ENCODE data around the gene POLD1. TPM values are rescaled to one million over a fixed set of nuclear protein-coding genes. Genes with fewer than 3 reads are reported as not detected.
"Not testable (repeated sequence)": the region's sequence is repeated elsewhere in the genome, so short reads cannot be mapped to it uniquely, and the experiment has no call there.

POLD1 gene
- total RNA-seq, 2 donors from 2014 or later: 146 to 202 TPM

DNA sequence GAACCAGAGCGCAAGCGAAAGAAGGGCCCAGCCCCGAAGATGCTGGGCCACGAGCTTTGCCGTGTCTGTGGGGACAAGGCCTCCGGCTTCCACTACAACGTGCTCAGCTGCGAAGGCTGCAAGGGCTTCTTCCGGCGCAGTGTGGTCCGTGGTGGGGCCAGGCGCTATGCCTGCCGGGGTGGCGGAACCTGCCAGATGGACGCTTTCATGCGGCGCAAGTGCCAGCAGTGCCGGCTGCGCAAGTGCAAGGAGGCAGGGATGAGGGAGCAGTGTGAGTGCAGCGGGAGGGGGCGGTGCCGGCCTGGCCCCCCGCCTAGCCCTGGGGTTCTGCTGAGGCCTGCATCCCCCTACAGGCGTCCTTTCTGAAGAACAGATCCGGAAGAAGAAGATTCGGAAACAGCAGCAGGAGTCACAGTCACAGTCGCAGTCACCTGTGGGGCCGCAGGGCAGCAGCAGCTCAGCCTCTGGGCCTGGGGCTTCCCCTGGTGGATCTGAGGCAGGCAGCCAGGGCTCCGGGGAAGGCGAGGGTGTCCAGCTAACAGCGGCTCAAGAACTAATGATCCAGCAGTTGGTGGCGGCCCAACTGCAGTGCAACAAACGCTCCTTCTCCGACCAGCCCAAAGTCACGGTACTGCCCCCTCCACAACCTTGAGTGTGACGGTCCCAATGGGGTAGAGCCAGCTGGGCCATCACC, 5.8 kb upstream of the POLD1 start:
- H3K27me3 Mint-ChIP-seq: no peaks in the 10 kb centered on the region
- peaks cover 62% of the 10 kb centered on the region for H3K36me3 Mint-ChIP-seq (ENCODE audit: low read depth)
- ATAC-seq (replicated peaks): no peak
- no peaks in the 10 kb centered on the region for H3K9me3 Mint-ChIP-seq
- H3K27ac Mint-ChIP-seq: peak overlapping the region; percentile 8
- peak overlapping the region; percentile 92 for H3K4me3 Mint-ChIP-seq
- peaks cover 14% of the 10 kb centered on the region for H3K4me1 Mint-ChIP-seq

DNA sequence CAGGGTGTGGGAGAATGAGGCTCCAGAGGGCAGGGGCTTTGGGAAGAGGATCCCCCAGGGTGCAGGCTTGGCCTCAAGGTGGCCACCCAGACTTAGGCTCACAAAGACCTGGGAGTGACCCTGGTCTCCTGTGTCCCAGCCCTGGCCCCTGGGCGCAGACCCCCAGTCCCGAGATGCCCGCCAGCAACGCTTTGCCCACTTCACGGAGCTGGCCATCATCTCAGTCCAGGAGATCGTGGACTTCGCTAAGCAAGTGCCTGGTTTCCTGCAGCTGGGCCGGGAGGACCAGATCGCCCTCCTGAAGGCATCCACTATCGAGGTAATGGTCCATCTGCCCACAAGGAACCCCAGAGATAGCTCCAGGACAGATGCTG, 5.3 kb upstream of the POLD1 start:
- peaks cover 68% of the 10 kb centered on the region for H3K36me3 Mint-ChIP-seq (ENCODE audit: low read depth)
- no peaks in the 10 kb centered on the region for H3K27me3 Mint-ChIP-seq

DNA sequence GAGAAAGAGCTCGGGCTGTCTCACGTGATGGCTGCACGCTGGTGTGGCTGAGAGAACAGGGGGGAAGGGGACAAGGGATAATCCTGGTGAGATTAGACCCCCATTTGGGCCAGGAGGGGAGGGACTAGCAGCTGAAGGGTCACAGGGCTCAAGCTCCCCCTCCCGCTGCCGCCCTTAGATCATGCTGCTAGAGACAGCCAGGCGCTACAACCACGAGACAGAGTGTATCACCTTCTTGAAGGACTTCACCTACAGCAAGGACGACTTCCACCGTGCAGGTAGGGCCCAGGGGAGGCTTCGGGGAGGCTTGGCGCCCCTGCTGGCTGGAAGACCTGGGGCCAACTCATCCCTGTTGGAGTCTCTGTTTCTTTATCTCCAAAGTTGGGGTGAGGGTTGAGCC, 4.5 kb upstream of the POLD1 start:
- no peaks in the 10 kb centered on the region for H3K27me3 Mint-ChIP-seq
- peaks cover 15% of the 10 kb centered on the region for H3K4me1 Mint-ChIP-seq
- no peak for ATAC-seq (replicated peaks)
- no peaks in the 10 kb centered on the region for H3K9me3 Mint-ChIP-seq
- H3K36me3 Mint-ChIP-seq (ENCODE audit: low read depth): peaks cover 75% of the 10 kb centered on the region
- no peak overlapping the region for H3K4me3 Mint-ChIP-seq
- no peak overlapping the region for H3K27ac Mint-ChIP-seq

More for the DNA sequence above, 5.3 kb upstream of the POLD1 start:
- no peak for ATAC-seq (replicated peaks)
- H3K4me3 Mint-ChIP-seq: no peak overlapping the region
- no peaks in the 10 kb centered on the region for H3K9me3 Mint-ChIP-seq
- H3K4me1 Mint-ChIP-seq: peaks cover 19% of the 10 kb centered on the region
- H3K27ac Mint-ChIP-seq: no peak overlapping the region

DNA sequence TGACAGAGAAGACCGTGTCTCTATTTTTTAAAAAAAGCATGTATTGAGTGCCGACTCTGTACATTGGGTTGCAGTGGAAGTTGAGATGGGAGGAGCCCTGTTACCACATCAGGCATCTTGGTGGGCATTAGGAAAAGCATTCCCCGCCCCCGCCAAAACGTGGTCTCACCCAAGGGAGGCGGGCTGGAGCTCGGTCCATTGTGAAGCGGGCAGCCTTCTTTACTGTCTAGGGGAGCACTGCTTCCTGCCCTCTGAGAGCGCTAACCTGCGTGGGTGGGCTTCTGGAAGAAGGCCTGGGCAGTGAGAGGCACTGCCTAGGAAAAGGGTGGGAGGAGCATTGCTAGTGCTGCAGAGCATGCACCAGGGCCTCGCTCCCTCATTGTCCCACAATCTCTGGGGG, 4.0 kb upstream of the POLD1 start:
- no peak for ATAC-seq (replicated peaks)
- peaks cover 19% of the 10 kb centered on the region for H3K4me1 Mint-ChIP-seq
- H3K27ac Mint-ChIP-seq: no peak overlapping the region
- no peaks in the 10 kb centered on the region for H3K9me3 Mint-ChIP-seq
- H3K27me3 Mint-ChIP-seq: no peaks in the 10 kb centered on the region
- H3K4me3 Mint-ChIP-seq: no peak overlapping the region
- H3K36me3 Mint-ChIP-seq (ENCODE audit: low read depth): peaks cover 80% of the 10 kb centered on the region

DNA sequence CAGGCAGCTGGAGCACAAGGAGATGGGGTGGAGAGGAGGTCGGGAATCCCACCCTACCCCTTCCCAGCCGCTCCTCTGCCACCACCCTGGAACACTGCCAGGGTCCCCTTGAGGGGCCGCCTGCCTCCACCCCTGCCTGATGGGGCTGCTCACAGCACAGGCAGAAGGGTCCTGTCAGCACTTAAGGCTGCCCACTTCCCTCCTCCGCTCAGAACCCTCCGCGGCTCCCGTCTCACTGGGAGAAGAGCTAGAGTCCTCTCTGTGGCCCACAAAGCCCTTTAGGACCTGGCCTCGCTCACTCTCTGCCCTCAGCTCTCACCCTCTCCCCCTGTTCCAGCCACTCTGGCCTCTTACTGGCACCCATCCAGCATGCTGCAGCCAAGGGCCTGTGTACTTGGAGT, 3.4 kb upstream of the POLD1 start:
- no peak overlapping the region for H3K4me3 Mint-ChIP-seq
- no peak overlapping the region for H3K27ac Mint-ChIP-seq
- no peak for ATAC-seq (replicated peaks)
- H3K9me3 Mint-ChIP-seq: no peaks in the 10 kb centered on the region
- H3K27me3 Mint-ChIP-seq: no peaks in the 10 kb centered on the region
- H3K4me1 Mint-ChIP-seq: peaks cover 22% of the 10 kb centered on the region
- peaks cover 87% of the 10 kb centered on the region for H3K36me3 Mint-ChIP-seq (ENCODE audit: low read depth)

DNA sequence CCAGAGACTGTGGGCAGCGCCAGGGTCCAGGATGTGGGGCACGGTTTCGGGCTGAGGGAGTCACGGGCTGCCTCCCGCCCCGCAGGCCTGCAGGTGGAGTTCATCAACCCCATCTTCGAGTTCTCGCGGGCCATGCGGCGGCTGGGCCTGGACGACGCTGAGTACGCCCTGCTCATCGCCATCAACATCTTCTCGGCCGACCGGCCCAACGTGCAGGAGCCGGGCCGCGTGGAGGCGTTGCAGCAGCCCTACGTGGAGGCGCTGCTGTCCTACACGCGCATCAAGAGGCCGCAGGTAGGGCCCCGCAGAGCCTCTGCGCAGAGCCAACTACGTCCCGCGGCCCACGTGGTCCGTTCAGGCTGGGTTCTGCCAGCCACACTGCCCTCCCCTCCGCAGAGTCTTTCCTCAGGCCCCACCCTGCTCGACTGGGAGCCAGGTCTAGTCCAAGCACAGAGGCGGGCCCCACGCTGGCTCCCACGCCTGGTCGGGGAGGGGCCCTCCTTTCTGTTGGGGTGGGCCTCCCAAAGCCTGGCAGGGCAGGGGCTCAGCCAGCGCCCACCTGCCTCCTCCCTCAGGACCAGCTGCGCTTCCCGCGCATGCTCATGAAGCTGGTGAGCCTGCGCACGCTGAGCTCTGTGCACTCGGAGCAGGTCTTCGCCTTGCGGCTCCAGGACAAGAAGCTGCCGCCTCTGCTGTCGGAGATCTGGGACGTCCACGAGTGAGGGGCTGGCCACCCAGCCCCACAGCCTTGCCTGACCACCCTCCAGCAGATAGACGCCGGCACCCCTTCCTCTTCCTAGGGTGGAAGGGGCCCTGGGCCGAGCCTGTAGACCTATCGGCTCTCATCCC, 2.0 kb upstream of the POLD1 start:
- Mint-ChIP-seq H3K36me3 (ENCODE audit: low read depth) (peaks cover 88% of the 10 kb centered on the region), H3K27ac (no peak overlapping the region), H3K4me3 (no peak overlapping the region), H3K27me3 (no peaks in the 10 kb centered on the region), H3K9me3 (no peaks in the 10 kb centered on the region), H3K4me1 (peaks cover 20% of the 10 kb centered on the region)
- ATAC-seq (replicated peaks): no peak

DNA sequence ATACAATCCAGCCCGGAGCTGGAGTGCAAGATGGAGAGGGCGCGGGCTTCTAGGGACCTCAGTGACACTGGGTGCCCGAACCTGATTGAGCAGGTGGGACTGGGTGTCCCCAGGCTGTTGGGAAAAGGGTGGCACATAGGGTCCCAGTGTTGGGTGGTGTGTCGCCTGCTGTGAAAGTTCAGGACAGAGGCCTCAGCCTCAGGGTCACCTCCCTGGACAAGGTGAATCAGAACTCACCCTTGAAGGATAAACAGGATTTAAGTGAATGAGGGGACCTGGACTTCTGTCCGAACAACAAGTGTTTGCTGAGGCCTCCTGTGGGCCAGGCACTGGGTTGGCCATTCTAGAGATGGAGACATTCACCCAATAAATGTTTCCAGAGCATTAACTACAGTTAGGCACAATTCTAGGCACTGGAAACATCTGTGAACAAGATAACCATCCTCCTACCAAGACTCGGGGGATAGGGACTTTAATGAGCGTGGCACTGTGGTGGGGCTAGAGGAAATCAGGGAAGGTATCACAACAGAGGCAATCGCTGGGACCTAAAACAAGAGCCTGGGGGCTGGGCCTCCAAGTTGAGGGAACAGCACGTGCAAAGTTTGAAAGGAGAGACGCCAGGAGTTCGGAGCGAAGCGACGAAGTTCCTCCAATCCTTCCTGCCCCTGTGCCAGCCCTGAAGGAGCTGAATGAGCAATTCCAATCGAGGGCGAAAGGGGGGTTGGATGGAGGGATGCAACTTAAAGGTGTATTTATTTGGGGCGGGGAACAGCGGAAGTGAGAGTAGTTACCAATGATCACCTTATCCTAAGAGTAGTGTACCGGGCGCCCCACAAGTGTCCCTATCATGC, 921 bp upstream of the POLD1 start:
- H3K4me1 Mint-ChIP-seq: peaks cover 26% of the 10 kb centered on the region
- peaks cover 88% of the 10 kb centered on the region for H3K36me3 Mint-ChIP-seq (ENCODE audit: low read depth)

DNA sequence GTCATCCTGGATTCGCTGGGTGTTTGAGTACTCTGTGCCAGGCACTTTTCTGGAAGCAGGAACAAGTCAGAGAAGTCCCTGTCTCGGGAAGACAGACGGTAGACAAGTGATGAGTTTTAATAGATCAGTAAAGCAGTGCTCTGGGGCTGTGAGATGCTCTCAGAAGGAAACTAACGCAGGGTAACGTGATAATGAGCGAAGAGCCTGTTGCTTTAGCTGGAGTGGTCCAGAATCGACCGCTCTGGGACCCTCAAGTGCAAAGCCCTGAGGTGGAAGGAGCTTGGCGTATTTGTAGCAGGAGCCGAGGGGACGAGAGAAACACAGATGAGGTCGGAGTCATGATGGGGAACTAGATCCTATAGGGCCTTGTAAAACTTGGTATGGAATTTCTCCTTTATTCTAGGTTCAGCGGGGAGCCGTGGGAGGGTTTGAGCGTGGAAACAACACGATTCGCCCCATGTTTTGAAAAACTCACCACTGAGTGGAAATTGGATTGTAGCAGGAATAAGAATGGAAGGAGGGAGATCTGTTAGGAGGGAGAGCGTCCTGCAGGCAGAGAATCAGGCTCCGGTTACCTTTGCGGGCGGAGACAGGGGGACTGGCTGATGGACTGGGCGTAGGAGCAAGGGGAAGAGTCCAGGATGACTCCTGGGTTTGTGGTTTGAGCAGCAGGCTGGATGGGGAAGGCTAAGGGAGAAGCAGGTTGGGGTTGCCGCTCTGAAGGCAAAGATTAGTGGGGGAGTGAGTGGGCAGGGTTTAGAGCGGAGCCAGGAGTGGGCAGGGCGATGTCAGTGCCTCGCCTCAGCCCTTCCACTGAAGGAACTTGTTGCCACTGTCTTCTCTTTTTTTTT, 763 bp downstream of the POLD1 start:
- H3K4me3 Mint-ChIP-seq: peak overlapping the region; percentile 96

More for the DNA sequence above, 921 bp upstream of the POLD1 start:
- no peaks in the 10 kb centered on the region for H3K27me3 Mint-ChIP-seq
- ATAC-seq (replicated peaks): no peak
- H3K9me3 Mint-ChIP-seq: no peaks in the 10 kb centered on the region
- H3K4me3 Mint-ChIP-seq: peak overlapping the region; percentile 96
- peak overlapping the region; percentile 88 for H3K27ac Mint-ChIP-seq

DNA sequence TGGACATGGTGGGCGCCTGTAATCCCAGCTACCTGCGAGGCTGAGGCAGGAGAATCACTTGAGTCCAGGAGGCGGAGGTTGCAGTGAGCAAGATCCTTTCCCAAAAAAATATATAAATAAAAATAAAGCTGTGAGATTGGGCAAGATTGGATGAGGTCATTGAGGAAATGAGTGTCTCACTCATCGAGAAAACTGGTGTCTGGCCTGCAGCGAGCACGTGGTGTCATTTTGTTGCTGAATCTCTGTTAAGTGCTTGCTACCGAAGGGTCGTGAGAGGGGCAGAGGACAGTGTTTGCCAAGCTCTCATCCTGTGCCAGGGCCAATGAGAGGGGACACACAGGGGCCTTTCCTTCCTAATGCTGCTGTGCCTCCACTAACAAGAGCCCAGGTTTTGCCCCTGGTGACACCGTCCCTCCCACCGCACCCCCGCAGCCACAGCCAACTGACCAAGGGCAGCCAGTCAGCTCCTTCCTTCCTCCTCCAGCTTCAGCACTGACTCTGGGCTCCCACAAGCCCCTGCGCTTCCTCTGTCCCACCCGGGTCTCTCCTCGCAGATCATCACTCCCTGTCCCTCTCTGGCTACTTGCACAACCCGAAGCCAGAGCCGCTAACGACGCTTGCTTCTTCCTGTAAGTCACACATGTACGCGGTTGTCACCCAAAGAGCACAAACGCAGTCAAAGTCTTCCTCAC, 3.2 kb downstream of the POLD1 start:
- no peaks in the 10 kb centered on the region for H3K27me3 Mint-ChIP-seq
- H3K36me3 Mint-ChIP-seq (ENCODE audit: low read depth): peaks cover 88% of the 10 kb centered on the region
- peak overlapping the region; percentile 63 for H3K27ac Mint-ChIP-seq
- H3K9me3 Mint-ChIP-seq: no peaks in the 10 kb centered on the region
- ATAC-seq (replicated peaks): no peak
- peaks cover 26% of the 10 kb centered on the region for H3K4me1 Mint-ChIP-seq
- peak overlapping the region; percentile 30 for H3K4me3 Mint-ChIP-seq

More for the DNA sequence above, 763 bp downstream of the POLD1 start:
- H3K36me3 Mint-ChIP-seq (ENCODE audit: low read depth): peaks cover 84% of the 10 kb centered on the region
- no peak for ATAC-seq (replicated peaks)
- no peaks in the 10 kb centered on the region for H3K27me3 Mint-ChIP-seq
- peak overlapping the region; percentile 88 for H3K27ac Mint-ChIP-seq
- H3K9me3 Mint-ChIP-seq: no peaks in the 10 kb centered on the region
- H3K4me1 Mint-ChIP-seq: peaks cover 26% of the 10 kb centered on the region

DNA sequence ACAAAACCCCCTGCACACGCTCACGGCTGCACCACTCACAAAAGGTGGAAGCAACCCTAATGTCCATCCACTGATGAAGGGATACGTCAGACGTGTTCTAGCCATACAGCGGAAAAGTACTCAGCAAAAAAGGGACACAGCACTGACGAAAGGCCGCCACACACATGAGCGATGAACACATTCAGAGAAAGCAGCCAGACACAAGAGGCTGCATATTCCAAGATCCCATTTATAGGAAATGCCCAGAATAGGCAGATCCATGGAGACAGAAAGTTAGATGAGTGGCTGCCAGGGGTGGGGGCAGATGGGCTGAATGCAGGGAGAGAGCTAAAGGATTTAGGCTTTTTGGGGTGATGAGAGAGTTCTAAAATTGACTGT, 3.7 kb downstream of the POLD1 start:
- Mint-ChIP-seq H3K27me3 (no peaks in the 10 kb centered on the region), H3K4me1 (peaks cover 26% of the 10 kb centered on the region), H3K4me3 (peak overlapping the region; percentile 30), H3K27ac (peak overlapping the region; percentile 63), H3K36me3 (ENCODE audit: low read depth) (peaks cover 92% of the 10 kb centered on the region), H3K9me3 (no peaks in the 10 kb centered on the region)
- no peak for ATAC-seq (replicated peaks)

DNA sequence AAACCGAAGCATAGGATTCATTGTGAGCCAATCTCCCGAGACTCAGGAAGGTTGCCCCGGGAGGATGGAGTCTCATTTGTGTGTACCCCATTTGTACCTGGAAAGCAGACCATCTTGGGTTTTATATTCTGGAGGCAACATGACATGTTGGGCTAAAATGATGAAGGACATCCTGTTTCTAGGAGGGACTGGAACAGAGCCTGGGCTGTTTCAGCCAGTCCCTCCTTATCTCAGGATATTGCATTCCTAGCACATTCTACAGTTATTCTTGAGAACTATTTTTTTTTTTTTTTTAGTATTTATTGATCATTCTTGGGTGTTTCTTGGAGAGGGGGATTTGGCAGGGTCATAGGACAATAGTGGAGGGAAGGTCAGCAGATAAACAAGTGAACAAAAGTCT, 6.1 kb downstream of the POLD1 start:
- H3K4me3 Mint-ChIP-seq; H3K27me3 Mint-ChIP-seq; H3K4me1 Mint-ChIP-seq; H3K9me3 Mint-ChIP-seq; ATAC-seq (replicated peaks); H3K27ac Mint-ChIP-seq: not testable (repeated sequence)
- peaks cover 84% of the 10 kb centered on the region for H3K36me3 Mint-ChIP-seq (ENCODE audit: low read depth)

DNA sequence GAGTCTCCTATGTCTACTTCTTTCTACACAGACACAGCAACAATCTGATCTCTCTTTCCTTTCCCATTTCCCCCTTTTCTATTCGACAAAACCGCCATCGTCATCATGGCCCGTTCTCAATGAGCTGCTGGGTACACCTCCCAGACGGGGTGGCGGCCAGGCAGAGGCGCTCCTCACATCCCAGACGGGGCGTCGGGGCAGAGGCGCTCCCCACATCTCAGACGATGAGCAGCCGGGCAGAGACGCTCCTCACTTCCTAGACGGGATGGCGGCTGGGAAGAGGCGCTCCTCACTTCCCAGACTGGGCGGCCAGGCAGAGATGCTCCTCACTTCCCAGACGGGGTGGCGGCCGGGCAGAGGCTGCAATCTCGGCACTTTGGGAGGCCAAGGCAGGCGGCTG, 6.8 kb downstream of the POLD1 start:
- H3K9me3 Mint-ChIP-seq; H3K4me3 Mint-ChIP-seq; H3K4me1 Mint-ChIP-seq; H3K27me3 Mint-ChIP-seq; ATAC-seq (replicated peaks); H3K27ac Mint-ChIP-seq: not testable (repeated sequence)
- peaks cover 84% of the 10 kb centered on the region for H3K36me3 Mint-ChIP-seq (ENCODE audit: low read depth)

DNA sequence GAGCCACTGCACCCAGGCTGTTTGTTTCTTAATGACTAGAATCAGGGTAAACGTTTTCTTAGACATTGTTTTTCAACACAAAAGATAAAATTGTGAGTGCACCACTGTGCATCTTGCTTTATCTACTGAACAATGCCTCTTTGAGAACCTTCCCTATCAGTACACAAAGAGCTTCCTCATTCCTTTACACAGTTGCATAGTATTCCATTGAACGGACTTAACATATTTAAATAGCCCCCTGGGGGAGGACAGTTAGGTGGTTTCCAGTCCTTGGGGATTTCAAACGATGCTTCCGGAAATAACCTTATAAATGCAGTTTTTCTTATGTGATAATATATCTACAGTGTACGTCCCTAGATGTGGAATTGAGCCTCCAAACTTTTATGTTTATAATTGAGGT, 8.6 kb downstream of the POLD1 start:
- ATAC-seq (replicated peaks): no peak
- H3K36me3 Mint-ChIP-seq (ENCODE audit: low read depth): peaks cover 72% of the 10 kb centered on the region
- no peak overlapping the region for H3K27ac Mint-ChIP-seq
- H3K27me3 Mint-ChIP-seq: no peaks in the 10 kb centered on the region
- peaks cover 4% of the 10 kb centered on the region for H3K4me1 Mint-ChIP-seq
- H3K9me3 Mint-ChIP-seq: no peaks in the 10 kb centered on the region
- H3K4me3 Mint-ChIP-seq: no peak overlapping the region

Data from activated T-helper 17 cell treated with anti-CD3 and anti-CD28 coated beads, Interleukin-2, amount 50 U/mL, for 72 hours (primary cell).